ENCODE measurements around the gene CPOX. TPM values are rescaled to one million over a fixed set of nuclear protein-coding genes. Genes with fewer than 3 reads are reported as not detected.

The CPOX gene
- total RNA-seq, 1 donor from 2014 or later: 34.8 TPM

DNA sequence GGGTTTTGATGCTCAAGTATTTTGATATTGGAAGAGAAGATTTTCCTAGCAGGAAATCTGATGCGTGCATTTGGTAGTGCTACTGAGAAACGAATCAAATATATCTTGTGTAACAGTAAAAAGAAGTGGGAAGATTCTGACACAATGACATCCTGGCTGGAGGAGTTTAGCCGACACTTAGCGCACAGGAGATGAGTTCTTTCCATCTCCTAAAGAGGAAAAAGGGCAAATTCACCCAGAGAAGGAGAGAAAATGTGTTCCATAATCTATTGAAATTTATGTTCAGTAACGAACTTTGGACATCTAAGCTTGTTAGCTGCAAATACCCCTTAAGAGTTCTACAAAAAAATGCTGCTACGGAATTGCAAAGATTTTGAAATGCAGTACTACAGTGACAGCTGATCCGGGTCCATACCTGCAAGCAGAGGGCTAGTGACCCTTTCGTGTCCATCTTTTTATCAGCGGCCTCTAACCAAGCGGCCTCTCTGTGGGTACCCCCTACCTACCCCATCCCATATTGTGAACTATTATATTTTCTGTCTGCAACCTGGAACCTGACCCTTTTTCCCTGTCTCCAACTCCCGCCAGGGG is 971 bp downstream of the CPOX start:
- intact Hi-C loops (cut with DNase I): loop anchor here (5.0 to 10.0 kb wide), 2 partner anchors 310 to 1162 kb away; partner anchors contain the start of gene DCBLD2
- peaks cover 5 to 14% of the 10 kb centered on the region in 2 donors for H3K36me3 ChIP-seq
- TF ChIP-seq, protein P1, sequence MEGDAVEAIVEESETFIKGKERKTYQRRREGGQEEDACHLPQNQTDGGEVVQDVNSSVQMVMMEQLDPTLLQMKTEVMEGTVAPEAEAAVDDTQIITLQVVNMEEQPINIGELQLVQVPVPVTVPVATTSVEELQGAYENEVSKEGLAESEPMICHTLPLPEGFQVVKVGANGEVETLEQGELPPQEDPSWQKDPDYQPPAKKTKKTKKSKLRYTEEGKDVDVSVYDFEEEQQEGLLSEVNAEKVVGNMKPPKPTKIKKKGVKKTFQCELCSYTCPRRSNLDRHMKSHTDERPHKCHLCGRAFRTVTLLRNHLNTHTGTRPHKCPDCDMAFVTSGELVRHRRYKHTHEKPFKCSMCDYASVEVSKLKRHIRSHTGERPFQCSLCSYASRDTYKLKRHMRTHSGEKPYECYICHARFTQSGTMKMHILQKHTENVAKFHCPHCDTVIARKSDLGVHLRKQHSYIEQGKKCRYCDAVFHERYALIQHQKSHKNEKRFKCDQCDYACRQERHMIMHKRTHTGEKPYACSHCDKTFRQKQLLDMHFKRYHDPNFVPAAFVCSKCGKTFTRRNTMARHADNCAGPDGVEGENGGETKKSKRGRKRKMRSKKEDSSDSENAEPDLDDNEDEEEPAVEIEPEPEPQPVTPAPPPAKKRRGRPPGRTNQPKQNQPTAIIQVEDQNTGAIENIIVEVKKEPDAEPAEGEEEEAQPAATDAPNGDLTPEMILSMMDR (IDR thresholded peaks at IDR 0.05): no peak
- H3K4me3 ChIP-seq: peak overlapping the region; percentile 77 to 94
- peak overlapping the region; percentile 83 to 91 for H3K27ac ChIP-seq
- DNase-seq (ENCODE audit: low spot score in 2 of 2): no peak
- no peaks in the 10 kb centered on the region for H3K27me3 ChIP-seq
- no peaks in the 10 kb centered on the region for H3K9me3 ChIP-seq
- H3K4me1 ChIP-seq: peaks cover 0 to 12% of the 10 kb centered on the region in 2 donors

DNA sequence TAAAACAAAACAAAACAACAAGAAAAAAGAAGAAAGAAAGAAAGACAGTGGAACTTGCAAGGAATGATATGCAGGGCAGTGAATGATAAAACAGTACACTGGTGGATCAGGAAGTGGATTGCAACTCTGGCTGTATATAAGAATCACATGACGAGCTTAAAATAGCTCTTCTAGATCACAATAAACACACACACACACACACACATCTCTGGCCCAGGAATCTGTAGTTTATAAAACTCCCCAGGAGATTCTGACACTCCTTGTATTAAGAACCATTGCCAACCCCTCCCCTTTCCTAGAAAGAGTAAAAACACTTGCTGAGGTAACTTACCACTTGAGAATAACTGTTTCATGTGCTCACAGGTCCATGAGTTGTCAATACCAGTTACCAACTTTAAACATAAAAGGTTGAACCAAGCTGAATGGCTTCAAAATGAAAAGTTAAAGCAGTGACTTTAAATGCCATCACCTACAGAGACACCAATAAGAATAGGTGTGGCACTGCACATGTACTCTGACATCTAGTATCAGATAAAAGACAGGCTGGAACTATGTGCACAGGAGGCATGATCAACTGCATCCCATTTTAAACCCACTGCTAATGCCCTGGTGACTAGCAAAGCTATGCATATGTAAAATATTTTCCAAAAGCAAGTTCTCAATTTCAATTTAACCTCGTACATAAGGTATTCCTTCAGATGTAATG is 3.9 kb downstream of the CPOX start:
- intact Hi-C loops (cut with DNase I): loop anchor here (5.0 to 10.0 kb wide), 2 partner anchors 313 to 1165 kb away; partner anchors contain the start of gene DCBLD2
- peaks cover 0 to 12% of the 10 kb centered on the region in 2 donors for H3K4me1 ChIP-seq

DNA sequence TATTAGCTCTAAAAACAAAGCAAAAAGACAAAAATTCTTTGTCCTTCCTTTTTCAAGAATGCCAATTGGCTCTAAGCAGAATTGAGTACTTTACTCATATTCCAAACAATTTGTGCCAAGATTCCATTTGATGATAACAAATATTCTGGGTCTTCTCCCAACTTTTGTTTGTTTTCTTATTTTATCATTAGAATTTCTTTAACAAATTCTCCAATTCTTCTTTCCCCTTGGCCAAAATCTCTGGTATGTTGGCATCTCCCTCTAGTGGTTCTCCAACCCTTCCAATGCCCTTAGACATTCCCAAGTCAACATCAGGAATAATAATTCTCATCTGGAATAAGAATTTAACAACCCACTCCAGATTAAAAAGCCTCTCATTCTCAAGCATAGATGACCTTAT is 5.3 kb downstream of the CPOX start:
- TF ChIP-seq, protein P1 (IDR thresholded peaks at IDR 0.05): peak in 1 of 3 experiments; percentile 5
- intact Hi-C loops (cut with DNase I): no loop called here
- peaks cover 0 to 12% of the 10 kb centered on the region in 2 donors for H3K4me1 ChIP-seq
- H3K27me3 ChIP-seq: no peaks in the 10 kb centered on the region
- H3K4me3 ChIP-seq: no peak overlapping the region
- no peak for DNase-seq (ENCODE audit: low spot score in 2 of 2)
- H3K27ac ChIP-seq: no peak overlapping the region
- H3K36me3 ChIP-seq: peaks cover 5 to 26% of the 10 kb centered on the region in 2 donors
- H3K9me3 ChIP-seq: no peaks in the 10 kb centered on the region

More for the DNA sequence above, 3.9 kb downstream of the CPOX start:
- TF ChIP-seq, protein P1 (IDR thresholded peaks at IDR 0.05): no peak
- Histone ChIP-seq H3K27me3 (no peaks in the 10 kb centered on the region), H3K9me3 (no peaks in the 10 kb centered on the region), H3K27ac (no peak overlapping the region), H3K4me3 (no peak overlapping the region), H3K36me3 (peaks cover 5 to 24% of the 10 kb centered on the region in 2 donors)
- DNase-seq (ENCODE audit: low spot score in 2 of 2): no peak

DNA sequence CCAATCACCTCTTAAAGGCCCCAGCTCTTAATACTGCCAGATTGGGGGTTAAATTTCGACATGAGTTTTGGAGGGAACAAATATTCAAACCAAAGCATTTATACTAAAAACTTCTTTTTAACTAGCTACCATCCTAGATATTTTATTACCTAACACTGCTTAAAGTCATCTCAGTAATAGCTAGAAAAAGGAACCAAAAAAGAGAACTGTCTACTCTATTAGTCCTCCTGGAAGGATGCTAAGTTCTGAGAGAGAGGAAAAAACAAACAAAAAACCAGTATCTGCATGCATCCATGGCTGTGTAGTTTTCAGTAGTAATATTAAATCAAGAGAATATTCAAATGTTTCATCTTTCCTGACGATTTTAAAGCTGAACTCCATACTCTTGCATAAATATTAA is 5.8 kb downstream of the CPOX start:
- DNase-seq (ENCODE audit: low spot score in 2 of 2): no peak
- intact Hi-C loops (cut with DNase I): no loop called here
- Histone ChIP-seq H3K27ac (no peak overlapping the region), H3K36me3 (peaks cover 5 to 26% of the 10 kb centered on the region in 2 donors), H3K9me3 (no peaks in the 10 kb centered on the region), H3K4me1 (peaks cover 0 to 12% of the 10 kb centered on the region in 2 donors), H3K27me3 (no peaks in the 10 kb centered on the region), H3K4me3 (no peak overlapping the region)
- TF ChIP-seq, protein P1 (IDR thresholded peaks at IDR 0.05): no peak

DNA sequence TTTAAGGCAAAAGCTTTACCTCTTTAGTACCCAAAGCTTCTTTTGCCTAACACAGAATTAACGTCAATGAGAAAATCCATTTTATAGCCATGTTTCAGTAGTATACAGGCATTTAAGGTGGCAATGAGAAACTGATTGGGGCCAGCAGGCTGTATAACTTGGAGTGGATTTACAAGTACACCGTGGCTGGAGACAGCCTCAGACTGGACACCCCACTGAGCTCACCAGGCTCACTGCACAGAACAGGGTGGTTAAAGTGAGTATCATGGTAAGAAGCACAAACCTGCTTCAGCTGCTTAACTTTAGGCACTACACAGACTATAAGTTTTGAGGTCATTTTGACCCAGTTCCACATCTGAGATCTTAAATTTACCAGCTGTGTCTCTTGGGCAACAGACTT is 8.9 kb downstream of the CPOX start:
- no peaks in the 10 kb centered on the region for H3K9me3 ChIP-seq
- no peak overlapping the region for H3K27ac ChIP-seq
- intact Hi-C loops (cut with DNase I): no loop called here
- DNase-seq (ENCODE audit: low spot score in 2 of 2): no peak
- no peaks in the 10 kb centered on the region for H3K27me3 ChIP-seq
- no peaks in the 10 kb centered on the region for H3K4me1 ChIP-seq
- H3K36me3 ChIP-seq: peaks cover under 1 to 32% of the 10 kb centered on the region in 2 donors
- TF ChIP-seq, protein P1 (IDR thresholded peaks at IDR 0.05): no peak
- H3K4me3 ChIP-seq: no peak overlapping the region

Measured in ascending aorta (tissue), 2 donors.